CD4-positive, alpha-beta T cell treated with Interleukin-6 at 100 ng/mL for 8 hours (primary cell): ENCODE results near the gene DDOST.
"Not testable (repeated sequence)": the region's sequence is repeated elsewhere in the genome, so short reads cannot be mapped to it uniquely, and the experiment has no call there.

Source experiments
- DNase-seq: peaks from one replicate; pipeline ENCODE4 v3.0.0-alpha.2; 2020; ENCODE audit warnings: mixed read lengths, low spot score

Gene DDOST

GRCh38 chr1:20691872-20692271 is 30.7 kb upstream of the DDOST start:
- DNase-seq = no peak

GRCh38 chr1:20689645-20690056 is 28.5 kb upstream of the DDOST start:
- DNase-seq = no peak

DNA sequence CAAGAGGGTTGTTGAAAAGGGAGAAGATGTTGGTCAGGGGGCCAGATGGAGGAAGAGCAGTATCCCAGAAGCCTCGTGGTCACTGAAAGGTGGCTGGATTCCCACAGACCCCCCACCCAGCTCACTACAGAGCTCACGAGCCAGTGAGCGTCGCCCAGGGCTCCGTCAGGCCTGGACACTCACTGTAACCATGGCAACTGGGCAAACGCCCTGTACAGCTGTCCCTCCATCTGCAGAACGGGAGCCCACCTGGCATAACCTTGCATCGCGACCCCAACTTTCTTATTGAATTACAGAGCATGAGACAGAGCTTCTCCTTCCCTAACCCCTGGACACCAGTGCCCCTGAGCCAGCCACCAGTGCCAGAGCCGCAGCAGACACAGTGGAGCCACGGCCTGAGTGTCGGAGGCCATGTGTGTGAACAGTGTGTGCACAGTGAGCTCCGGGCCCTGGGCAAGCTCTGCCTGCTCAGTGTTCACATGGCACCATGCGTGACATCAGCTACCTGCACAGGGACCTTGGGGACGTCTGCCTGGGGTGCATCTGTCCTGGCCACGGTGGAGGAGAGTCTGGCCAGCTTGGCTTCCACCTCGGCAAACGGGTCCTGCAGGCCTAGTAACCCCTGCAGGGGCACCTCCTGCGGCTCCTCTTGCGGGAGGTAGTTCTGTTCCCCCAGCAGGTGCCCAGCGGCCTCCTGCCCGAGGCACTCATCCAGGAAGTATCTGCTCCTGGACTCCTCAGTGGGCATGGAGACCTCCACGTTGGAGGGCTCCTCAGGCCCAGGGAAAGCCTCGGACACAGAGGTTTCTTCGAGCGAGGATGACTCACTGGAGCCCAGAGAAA is 25.9 kb upstream of the DDOST start:
- no peak for DNase-seq

GRCh38 chr1:20685741-20686140 is 24.6 kb upstream of the DDOST start:
- no peak for DNase-seq

DNA sequence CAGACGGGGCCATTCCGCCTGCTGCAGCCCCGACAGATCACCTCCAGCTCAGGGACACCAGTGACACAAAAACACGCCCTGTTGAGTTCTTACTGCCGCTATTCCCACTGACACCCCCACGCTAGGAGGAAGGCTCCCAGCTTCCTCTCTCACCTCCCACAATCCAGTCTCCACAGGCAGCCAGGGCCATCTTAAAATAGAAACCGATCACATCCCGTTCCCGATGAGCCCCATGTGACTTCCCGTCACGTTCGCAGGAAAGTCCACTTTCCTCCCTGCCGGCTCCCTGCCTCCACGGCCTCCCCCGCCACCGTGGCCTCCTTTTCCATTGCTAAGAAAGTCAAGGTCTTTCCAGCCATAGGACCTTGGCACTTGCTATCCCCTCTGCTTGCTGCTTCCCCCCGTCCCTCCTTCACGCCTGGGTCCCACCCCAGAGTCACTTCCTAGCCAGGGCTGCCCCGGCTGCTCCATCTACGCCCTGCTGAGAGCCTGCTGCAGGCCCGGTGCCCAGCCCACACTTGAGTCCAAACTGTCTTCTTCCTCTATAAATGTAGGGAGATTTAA is 24.0 kb upstream of the DDOST start:
- no peak for DNase-seq

GRCh38 chr1:20684651-20685050 is 23.5 kb upstream of the DDOST start:
- DNase-seq = no peak

DNA sequence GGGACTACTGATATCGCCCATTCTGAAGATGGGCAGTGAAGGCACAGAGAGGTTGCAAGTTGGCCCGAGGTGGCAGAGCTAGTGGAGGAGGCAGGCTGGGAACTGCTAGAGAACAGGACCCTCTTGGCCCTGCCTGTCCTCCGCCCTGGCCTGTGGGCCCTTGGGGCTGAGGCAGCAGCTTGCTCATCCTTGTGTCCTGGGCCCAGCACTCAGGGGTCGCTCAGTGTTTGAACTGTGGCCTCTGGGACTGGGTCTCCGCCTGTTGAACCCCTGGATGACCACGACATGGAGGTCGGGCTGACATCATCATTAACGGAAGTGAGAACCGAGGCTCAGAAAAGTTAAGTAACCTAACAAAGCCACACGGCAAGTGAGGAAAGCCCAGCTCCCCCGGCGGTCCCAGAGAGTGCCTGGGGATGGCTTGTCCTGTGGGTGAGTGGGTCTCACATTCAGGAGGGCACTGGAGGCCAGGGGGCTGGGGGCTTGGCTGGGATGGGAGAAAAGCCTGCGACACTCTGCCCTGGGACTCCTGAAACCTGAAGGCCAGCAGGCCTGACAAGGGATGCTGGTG is 23.0 kb upstream of the DDOST start:
- no peak for DNase-seq

DNA sequence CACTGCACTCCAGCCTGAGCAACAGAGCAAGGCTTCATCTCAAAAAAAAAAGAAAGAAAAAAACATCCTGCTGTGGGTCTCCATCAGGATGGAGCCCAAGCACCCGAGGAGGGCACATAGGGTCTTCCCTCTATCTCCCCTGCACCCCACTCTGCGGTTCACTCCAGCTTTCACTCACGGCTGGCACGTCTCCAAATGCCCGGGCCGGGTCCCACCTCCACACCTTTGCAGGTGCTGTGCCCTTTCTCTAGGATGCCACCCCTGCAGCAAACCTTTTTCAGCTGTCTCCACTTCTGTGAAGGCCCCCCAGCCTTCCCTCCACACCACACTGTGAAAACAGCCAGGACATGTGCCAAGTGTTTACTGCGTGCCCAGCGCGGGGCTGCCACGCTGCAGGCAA is 22.4 kb upstream of the DDOST start:
- DNase-seq = no peak

DNA sequence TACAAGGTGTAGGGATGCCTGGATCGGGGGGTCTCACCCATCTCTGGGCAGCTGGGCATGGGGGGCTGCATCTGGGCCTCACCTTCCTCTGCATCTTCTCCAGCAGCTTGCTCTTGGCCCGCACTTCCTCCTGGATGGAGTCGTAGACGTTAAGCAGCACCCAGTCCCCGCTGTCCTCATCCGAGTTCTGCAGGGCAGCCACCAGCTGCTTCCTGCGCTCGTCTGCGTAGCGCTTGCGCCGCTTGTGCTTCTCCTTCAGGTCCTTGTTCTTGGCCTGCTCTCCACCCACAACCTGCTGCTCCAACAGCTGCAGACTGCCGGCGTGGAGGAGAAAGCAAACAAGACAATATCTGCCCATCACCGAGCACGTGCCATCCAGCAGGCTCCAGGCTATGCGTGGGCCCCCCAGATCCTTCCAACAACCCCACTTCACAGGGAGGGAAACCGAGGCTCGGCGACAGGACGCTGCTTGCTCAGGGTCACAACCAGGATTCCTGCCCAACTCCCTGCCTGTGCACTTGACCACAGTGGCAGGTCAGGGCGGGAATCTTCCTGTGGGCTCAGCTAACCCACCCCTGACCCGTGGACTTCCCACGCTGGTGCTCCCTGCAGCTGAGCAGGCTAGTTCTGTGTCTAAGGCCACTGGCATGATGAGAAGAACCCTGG is 21.5 kb upstream of the DDOST start:
- no peak for DNase-seq

DNA sequence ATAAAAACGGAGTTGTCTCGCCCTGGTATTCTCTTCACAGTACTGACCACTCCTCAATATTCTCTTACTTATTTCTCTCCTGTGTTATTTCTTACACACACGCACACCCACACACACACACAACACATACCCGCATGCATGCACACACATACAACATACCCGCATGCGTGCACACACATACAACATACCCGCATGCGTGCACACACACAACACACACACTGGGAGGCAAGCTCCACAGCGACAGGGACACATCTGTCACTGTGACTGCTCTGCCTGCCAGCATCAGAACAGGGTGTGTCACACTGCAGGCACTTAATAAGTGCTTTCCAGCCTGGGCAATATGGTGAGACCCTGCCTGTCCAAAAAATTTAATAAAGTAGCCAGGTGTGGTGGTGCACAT is 20.8 kb upstream of the DDOST start:
- no peak for DNase-seq

DNA sequence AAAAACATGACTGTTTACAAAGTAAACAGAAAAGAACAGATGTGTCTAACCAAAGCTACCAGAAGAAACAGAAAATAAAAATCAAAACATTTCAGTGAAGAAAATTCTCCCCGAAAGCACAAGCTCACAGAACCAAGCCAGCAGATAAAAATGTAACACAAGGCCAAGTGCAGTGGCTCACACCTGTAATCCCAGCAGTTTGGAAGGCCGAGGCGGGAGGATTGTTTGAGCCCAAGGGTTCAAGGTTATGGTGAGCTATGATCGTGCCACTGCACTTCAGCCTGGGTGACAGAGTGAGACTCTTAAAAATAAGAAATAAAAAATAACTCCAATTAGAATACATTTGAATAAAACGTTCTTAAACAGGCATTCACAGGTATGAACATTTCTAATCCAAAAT is 19.1 kb upstream of the DDOST start:
- no peak for DNase-seq

- no peak for DNase-seq
These were observed 17.4 kb upstream of the DDOST start for GRCh38 chr1:20678599-20678998.

- not testable (repeated sequence) for DNase-seq
These were observed 12.5 kb upstream of the DDOST start for GRCh38 chr1:20673626-20674025.

- DNase-seq = no peak
These were observed 11.1 kb upstream of the DDOST start for GRCh38 chr1:20672265-20672632.

DNA sequence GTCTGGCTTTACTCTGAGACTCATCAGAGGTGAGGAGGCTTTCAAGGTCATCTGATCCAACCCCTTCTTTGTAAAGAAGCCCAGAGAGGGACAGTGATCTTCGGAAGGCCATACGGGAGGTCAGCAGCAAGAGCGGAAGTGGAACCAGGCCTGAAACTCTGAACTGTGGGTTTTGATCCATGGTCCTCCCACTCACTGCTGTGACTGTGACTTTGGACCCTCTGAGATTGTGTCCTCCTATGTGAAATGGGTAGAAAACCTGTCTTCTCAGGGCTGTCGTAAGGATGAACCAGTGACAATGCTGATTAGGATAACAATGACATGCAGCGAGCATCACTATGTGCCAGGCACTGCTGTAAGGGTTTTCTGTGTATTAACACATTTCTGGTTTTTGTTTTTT is 9.8 kb upstream of the DDOST start:
- DNase-seq = no peak

DNA sequence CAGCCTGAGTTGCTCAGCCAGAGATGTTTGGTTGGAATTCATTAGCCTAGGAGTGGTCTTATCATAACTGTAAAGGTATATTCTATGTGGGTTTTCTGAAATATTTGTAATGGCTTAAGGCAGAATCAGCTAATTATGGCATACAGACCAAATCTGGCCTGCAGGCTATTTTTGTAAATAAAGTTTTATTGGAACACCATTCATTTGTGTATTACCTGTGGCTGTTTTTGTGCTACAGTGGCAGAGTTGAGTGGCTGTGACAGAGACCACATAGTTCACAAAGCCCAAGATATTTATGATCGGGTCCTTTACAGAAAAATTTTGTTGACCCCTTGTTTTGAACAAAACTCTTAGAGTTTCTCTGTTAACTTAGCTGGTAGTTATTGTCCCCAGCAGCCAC is 7.4 kb upstream of the DDOST start:
- DNase-seq = no peak

- DNase-seq = no peak
These were observed 5.6 kb upstream of the DDOST start for GRCh38 chr1:20666804-20667203.

- DNase-seq = no peak
These were observed 5.0 kb upstream of the DDOST start for GRCh38 chr1:20666146-20666545.

GRCh38 chr1:20665726-20666125 is 4.6 kb upstream of the DDOST start:
- no peak for DNase-seq

DNA sequence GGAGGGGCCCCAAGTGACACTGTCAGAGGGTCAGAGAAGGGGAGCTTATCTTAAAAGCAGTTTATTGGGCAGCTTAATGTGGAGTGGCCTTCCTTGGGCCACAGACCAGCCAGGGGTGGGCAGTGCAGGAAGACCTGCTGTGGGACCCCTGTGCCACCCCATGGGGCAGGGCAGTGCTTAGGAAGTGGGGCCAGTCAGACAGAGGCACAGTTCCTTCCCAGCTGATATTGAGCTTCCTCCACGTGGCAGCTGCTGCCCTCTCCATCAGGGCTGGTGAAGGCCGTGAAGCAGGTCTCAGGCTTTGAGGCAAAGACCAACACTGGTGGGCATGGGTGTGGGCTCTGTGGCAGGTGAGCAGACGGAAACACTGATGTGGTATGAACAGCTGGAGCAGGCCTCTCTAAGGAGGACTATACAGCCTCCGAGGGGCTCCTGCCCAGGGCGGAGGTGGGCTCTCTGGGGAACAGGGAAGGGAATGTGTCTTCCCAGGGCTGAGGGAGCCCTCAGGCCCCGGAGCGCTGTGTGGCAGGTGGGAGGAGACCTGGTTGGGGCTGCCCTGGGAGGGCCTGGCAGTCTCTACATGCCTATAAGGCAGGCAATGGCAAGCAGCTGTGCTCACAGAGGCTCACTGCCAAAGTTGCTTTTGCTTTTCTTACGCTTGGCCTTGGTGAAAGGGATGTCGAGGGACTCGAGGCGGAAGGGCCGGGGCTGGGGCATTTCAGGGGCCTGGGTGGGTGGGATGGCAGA is 3.0 kb upstream of the DDOST start:
- no peak for DNase-seq

DNA sequence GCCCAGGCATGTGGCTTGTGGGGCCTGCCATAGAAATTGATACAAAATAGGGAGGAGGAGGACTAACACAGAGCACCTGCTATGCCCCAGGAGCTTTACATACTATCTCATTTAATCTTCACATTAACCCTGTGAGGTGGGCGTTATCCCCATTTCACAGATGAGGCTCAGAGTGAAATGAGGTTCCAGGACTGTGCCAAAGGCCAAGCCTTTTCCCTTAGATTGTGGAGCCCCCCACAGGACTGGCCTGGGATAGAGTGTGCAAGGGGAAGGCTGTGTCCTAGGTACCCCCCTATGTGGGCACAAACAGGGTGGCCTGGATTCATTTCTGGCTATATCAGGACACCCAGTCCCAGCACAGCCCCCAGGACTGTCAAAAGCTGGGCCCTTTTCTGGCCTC is 2.2 kb upstream of the DDOST start:
- no peak for DNase-seq

- DNase-seq = no peak
These were observed 924 bp upstream of the DDOST start for GRCh38 chr1:20662110-20662475.

DNA sequence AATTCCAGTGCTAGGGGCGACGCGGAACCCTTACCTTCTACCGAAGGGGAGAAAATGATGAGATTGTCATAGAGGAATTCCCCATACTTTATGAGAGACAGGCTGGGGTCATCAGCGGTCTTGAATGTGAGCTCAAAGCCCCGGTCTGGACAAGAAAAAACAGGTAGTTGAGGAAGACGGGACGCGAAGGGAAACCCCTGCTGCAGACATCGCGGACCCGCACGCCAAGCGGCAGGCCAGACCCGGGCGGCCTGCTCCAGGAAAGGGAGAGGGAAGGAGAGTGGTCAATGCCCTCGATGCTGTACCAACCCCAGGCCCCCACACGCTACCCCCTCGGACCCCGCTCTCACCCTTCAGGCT is 342 bp downstream of the DDOST start:
- no peak for DNase-seq
